ENCODE results near the gene NECAB3.

NECAB3 gene

GRCh38 chr20:33663161-33664084 lies 10.8 kb downstream of the NECAB3 start:
- peak; percentile 79 for DNase-seq

GRCh38 chr20:33662172-33662571 lies 12.1 kb downstream of the NECAB3 start, which contains the start of gene C20orf144:
Gene C20orf144 (plus strand): TSS chr20:33662327. CDS start chr20:33662346, 19 bp downstream.
- no peak for DNase-seq

GRCh38 chr20:33660685-33661058 lies 13.6 kb downstream of the NECAB3 start:
- DNase-seq, result no peak

GRCh38 chr20:33660035-33660684 lies 14.1 kb downstream of the NECAB3 start:
- DNase-seq, result no peak

- DNase-seq, result no peak
These were observed 14.7 kb downstream of the NECAB3 start for GRCh38 chr20:33659341-33660034.

GRCh38 chr20:33658929-33659328 lies 15.3 kb downstream of the NECAB3 start:
- no peak for DNase-seq

- no peak for DNase-seq
These were observed 15.7 kb downstream of the NECAB3 start for GRCh38 chr20:33658510-33658909.

- no peak for DNase-seq
These were observed 16.5 kb downstream of the NECAB3 start for GRCh38 chr20:33657704-33658095.

- DNase-seq, result no peak
These were observed 17.2 kb downstream of the NECAB3 start for GRCh38 chr20:33656783-33657703.

GRCh38 chr20:33656010-33656782 lies 18.0 kb downstream of the NECAB3 start:
- DNase-seq, result no peak

- DNase-seq, result no peak
These were observed 19.1 kb downstream of the NECAB3 start for GRCh38 chr20:33655164-33655563.

- DNase-seq, result no peak
These were observed 19.5 kb downstream of the NECAB3 start for GRCh38 chr20:33654680-33655161.

GRCh38 chr20:33653900-33654596 lies 20.2 kb downstream of the NECAB3 start:
- no peak for DNase-seq

GRCh38 chr20:33653218-33653899 lies 20.9 kb downstream of the NECAB3 start:
- no peak for DNase-seq

- DNase-seq, result no peak
These were observed 22.6 kb downstream of the NECAB3 start for GRCh38 chr20:33651562-33652048.

GRCh38 chr20:33650753-33651561 lies 23.3 kb downstream of the NECAB3 start:
- DNase-seq, result no peak

GRCh38 chr20:33650111-33650752 lies 24.0 kb downstream of the NECAB3 start:
- no peak for DNase-seq

- DNase-seq, result no peak
These were observed 25.0 kb downstream of the NECAB3 start for GRCh38 chr20:33649201-33649681.

Measured in activated CD4-positive, alpha-beta T cell treated with anti-CD3 and anti-CD28 coated beads, Interleukin-2, amount 50 U/mL, for 1 hour (primary cell).